Measurements from ENCODE around the gene PDCD1LG2. TPM values are rescaled to one million over a fixed set of nuclear protein-coding genes. Genes with fewer than 3 reads are reported as not detected.

Gene PDCD1LG2
- total and polyA plus RNA-seq, 3 donors from 2014 or later, result 0.63 to 2.4 (median 0.81) TPM

DNA sequence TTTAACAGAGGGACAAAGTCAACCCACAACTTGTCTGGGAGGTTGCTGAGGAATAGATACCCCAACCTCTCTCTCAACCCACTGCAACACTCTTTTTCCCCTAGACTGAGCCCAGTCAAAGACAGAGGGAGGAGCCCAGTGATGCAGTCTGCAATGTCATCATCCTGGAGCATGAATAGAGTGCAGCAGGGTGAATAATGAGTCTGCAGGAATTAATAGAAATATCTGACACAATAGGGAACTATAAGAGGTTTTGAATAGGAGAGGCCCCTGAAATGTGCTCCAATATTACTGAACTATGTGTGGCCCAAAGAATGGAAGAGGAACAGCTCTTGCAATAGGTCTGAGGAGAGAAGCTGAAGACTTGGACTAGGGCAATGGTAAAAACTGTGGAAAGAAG lies 59.1 kb downstream of the PDCD1LG2 start:
- intact Hi-C loops (cut with DNase I; ENCODE audit: low total_unique reads), result no loop called here
- Histone ChIP-seq H3K4me1 (no peaks in the 10 kb centered on the region), H3K36me3 (ENCODE audit: low read depth, missing control alignments) (no peaks in the 10 kb centered on the region), H3K27ac (no peak overlapping the region), H3K4me3 (no peak overlapping the region), H3K9me3 (no peaks in the 10 kb centered on the region), H3K27me3 (no peaks in the 10 kb centered on the region)
- DNase-seq, result no peak
- no peak for TF ChIP-seq POLR2A (IDR thresholded peaks at IDR 0.05)
- TF ChIP-seq CTCF (IDR thresholded peaks at IDR 0.05), result no peak

DNA sequence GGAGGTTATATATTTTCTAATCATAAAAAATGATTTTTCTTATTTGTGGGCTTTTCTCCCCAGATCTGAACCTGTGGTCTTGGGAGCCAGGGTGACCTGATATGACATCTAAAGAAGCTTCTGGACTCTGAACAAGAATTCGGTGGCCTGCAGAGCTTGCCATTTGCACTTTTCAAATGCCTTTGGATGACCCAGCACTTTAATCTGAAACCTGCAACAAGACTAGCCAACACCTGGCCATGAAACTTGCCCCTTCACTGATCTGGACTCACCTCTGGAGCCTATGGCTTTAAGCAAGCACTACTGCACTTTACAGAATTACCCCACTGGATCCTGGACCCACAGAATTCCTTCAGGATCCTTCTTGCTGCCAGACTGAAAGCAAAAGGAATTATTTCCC lies 59.6 kb downstream of the PDCD1LG2 start:
- no peak for TF ChIP-seq POLR2A (IDR thresholded peaks at IDR 0.05)
- no peak for TF ChIP-seq CTCF (IDR thresholded peaks at IDR 0.05)
- H3K9me3 ChIP-seq, result no peaks in the 10 kb centered on the region
- no peak for DNase-seq
- no peaks in the 10 kb centered on the region for H3K27me3 ChIP-seq
- 79 to 90% methylated on average over 1 of the region's 1 CpG for WGBS, 2 donors
- intact Hi-C loops (cut with DNase I; ENCODE audit: low total_unique reads), result no loop called here
- no peaks in the 10 kb centered on the region for H3K36me3 ChIP-seq (ENCODE audit: low read depth, missing control alignments)
- no peaks in the 10 kb centered on the region for H3K4me1 ChIP-seq
- H3K27ac ChIP-seq, result no peak overlapping the region
- H3K4me3 ChIP-seq, result no peak overlapping the region

GRCh38 chr9:5571629-5572232 lies 61.4 kb downstream of the PDCD1LG2 start:
- H3K36me3 ChIP-seq (ENCODE audit: low read depth, missing control alignments), result no peaks in the 10 kb centered on the region
- TF ChIP-seq POLR2A (IDR thresholded peaks at IDR 0.05), result no peak
- TF ChIP-seq CTCF (IDR thresholded peaks at IDR 0.05), result no peak
- no peaks in the 10 kb centered on the region for H3K9me3 ChIP-seq
- no peaks in the 10 kb centered on the region for H3K4me1 ChIP-seq
- no peaks in the 10 kb centered on the region for H3K27me3 ChIP-seq
- H3K4me3 ChIP-seq, result no peak overlapping the region
- no peak overlapping the region for H3K27ac ChIP-seq
- 89 to 93% methylated on average over 1 of the region's 1 CpG for WGBS, 2 donors
- DNase-seq, result no peak
- intact Hi-C loops (cut with DNase I; ENCODE audit: low total_unique reads), result no loop called here

DNA sequence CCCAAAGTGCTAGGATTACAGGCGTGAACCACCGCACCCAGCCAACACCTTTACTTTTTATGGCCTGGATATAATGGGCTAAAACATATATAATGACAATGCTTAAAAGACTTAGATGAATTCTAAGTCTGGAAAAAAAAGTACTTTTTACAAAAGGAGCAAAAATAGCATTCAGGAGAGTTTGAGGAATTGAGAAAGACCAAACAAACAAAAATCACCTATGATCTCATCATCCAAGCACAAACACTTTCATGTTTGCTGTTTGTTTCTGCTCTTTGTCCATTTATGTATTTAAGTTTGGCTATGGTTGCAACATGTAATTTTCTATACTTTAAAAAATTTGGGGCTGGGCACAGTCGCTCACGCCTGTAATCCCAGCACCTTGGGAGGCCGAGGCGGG lies 63.8 kb downstream of the PDCD1LG2 start:
- Histone ChIP-seq H3K27ac (no peak overlapping the region), H3K36me3 (ENCODE audit: low read depth, missing control alignments) (no peaks in the 10 kb centered on the region), H3K4me1 (no peaks in the 10 kb centered on the region), H3K9me3 (no peaks in the 10 kb centered on the region), H3K27me3 (no peaks in the 10 kb centered on the region), H3K4me3 (no peak overlapping the region)
- intact Hi-C loops (cut with DNase I; ENCODE audit: low total_unique reads), result no loop called here
- DNase-seq, result no peak
- no peak for TF ChIP-seq POLR2A (IDR thresholded peaks at IDR 0.05)
- no peak for TF ChIP-seq CTCF (IDR thresholded peaks at IDR 0.05)
- WGBS, 2 donors, result 96 to 100% methylated on average over 6 of the region's 6 CpGs

DNA sequence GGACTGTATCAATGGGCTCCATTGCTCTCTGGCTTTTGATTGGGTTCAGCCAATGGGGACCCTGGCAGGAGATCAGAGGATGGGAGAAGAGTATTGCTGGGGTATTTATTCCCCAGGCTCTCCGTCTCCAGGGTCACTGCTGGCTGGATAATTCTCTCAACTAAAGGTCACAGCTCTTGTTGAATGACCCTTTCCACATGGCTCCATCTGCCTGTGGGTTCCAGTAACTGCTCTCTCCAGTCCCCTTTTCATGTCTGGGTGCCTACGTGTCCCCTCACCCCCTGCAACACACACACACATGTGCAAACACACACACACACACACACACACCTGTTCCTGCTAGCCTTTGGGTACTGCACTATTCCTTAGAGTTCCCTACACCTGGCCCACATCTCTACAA lies 64.7 kb downstream of the PDCD1LG2 start:
- TF ChIP-seq CTCF (IDR thresholded peaks at IDR 0.05) (no peak), POLR2A (IDR thresholded peaks at IDR 0.05) (no peak)

More for the DNA sequence above, 64.7 kb downstream of the PDCD1LG2 start:
- H3K4me1 ChIP-seq, result no peaks in the 10 kb centered on the region
- intact Hi-C loops (cut with DNase I; ENCODE audit: low total_unique reads), result no loop called here
- WGBS, 2 donors, result 85 to 92% methylated on average over 2 of the region's 2 CpGs
- no peaks in the 10 kb centered on the region for H3K27me3 ChIP-seq
- no peaks in the 10 kb centered on the region for H3K36me3 ChIP-seq (ENCODE audit: low read depth, missing control alignments)
- DNase-seq, result no peak
- no peak overlapping the region for H3K27ac ChIP-seq
- H3K4me3 ChIP-seq, result no peak overlapping the region
- H3K9me3 ChIP-seq, result no peaks in the 10 kb centered on the region
